GM18870 (cell line): Measurements from ENCODE around the gene INPP5E.
"Not testable (repeated sequence)": the region's sequence is repeated elsewhere in the genome, so short reads cannot be mapped to it uniquely, and the experiment has no call there.

ENCODE experiments used
- ATAC-seq: cut with Tn5 transposase; IDR thresholded peaks from one replicate; pipeline ENCODE4 v1.9.1; 2021; ENCODE audit warnings: moderate library complexity; ENCODE audit not compliant: unreplicated experiment

Gene INPP5E

GRCh38 chr9:136431782-136432350 lies 7.8 kb downstream of the INPP5E start:
- ATAC-seq = no peak

- ATAC-seq = no peak
These were observed 8.9 kb downstream of the INPP5E start for GRCh38 chr9:136430588-136431234.

GRCh38 chr9:136429683-136430491 lies 9.8 kb downstream of the INPP5E start:
- ATAC-seq = no peak

GRCh38 chr9:136429075-136429628 lies 10.5 kb downstream of the INPP5E start:
- no peak for ATAC-seq

GRCh38 chr9:136426787-136427186 lies 12.9 kb downstream of the INPP5E start:
- ATAC-seq = no peak

- ATAC-seq = not testable (repeated sequence)
These were observed 14.3 kb downstream of the INPP5E start for GRCh38 chr9:136425367-136425766.

GRCh38 chr9:136424750-136425362 lies 14.8 kb downstream of the INPP5E start:
- no peak for ATAC-seq

- ATAC-seq = no peak
These were observed 16.1 kb downstream of the INPP5E start for GRCh38 chr9:136423432-136424146.

GRCh38 chr9:136422876-136423275 lies 16.8 kb downstream of the INPP5E start:
- no peak for ATAC-seq

- ATAC-seq = no peak
These were observed 17.9 kb downstream of the INPP5E start for GRCh38 chr9:136421791-136422190.

GRCh38 chr9:136419092-136419420 lies 20.6 kb downstream of the INPP5E start:
- ATAC-seq = no peak

GRCh38 chr9:136418182-136419091 lies 21.2 kb downstream of the INPP5E start:
- ATAC-seq = no peak

- ATAC-seq = no peak
These were observed 22.7 kb downstream of the INPP5E start for GRCh38 chr9:136416914-136417313.

GRCh38 chr9:136416427-136416826 lies 23.2 kb downstream of the INPP5E start:
- ATAC-seq = no peak

- no peak for ATAC-seq
These were observed 26.7 kb downstream of the INPP5E start for GRCh38 chr9:136412962-136413361.

- no peak for ATAC-seq
These were observed 28.3 kb downstream of the INPP5E start for GRCh38 chr9:136411378-136411777.

- no peak for ATAC-seq
These were observed 29.0 kb downstream of the INPP5E start, which contains the start of the genes ENTR1 and PMPCA for GRCh38 chr9:136410500-136411287. TSS of gene ENTR1 (minus strand) at chr9:136410614. CDS start at chr9:136410397, 217 bp downstream. TSS of gene PMPCA (plus strand) at chr9:136410658. CDS start at chr9:136410669, 11 bp downstream.

- ATAC-seq = no peak
These were observed 29.8 kb downstream of the INPP5E start for GRCh38 chr9:136409557-136410455.
